AG08396 (cell line): Measurements from ENCODE around the gene C10orf120.

ENCODE experiments used
- DNase-seq: peaks from one replicate; pipeline ENCODE4 v3.0.0; 2012; ENCODE audit warnings: low spot score, mixed read lengths

Gene C10orf120

GRCh38 chr10:122703483-122704448 lies 4.1 kb upstream of the C10orf120 start:
- DNase-seq: peak; percentile 75

GRCh38 chr10:122702275-122702674 lies 2.6 kb upstream of the C10orf120 start:
- no peak for DNase-seq

GRCh38 chr10:122701652-122702051 lies 2.0 kb upstream of the C10orf120 start:
- DNase-seq: no peak

GRCh38 chr10:122696687-122697086 lies 3.0 kb downstream of the C10orf120 start:
- DNase-seq: no peak

GRCh38 chr10:122692744-122693143 lies 6.9 kb downstream of the C10orf120 start:
- no peak for DNase-seq

- no peak for DNase-seq
These were observed 10.4 kb downstream of the C10orf120 start for GRCh38 chr10:122689146-122689820.

- DNase-seq: no peak
These were observed 11.2 kb downstream of the C10orf120 start for GRCh38 chr10:122688293-122688989.

- no peak for DNase-seq
These were observed 17.1 kb downstream of the C10orf120 start for GRCh38 chr10:122682522-122682921.

GRCh38 chr10:122678266-122678665 lies 21.4 kb downstream of the C10orf120 start:
- no peak for DNase-seq

GRCh38 chr10:122675278-122675677 lies 24.4 kb downstream of the C10orf120 start:
- no peak for DNase-seq

GRCh38 chr10:122674781-122675180 lies 24.9 kb downstream of the C10orf120 start:
- no peak for DNase-seq

- no peak for DNase-seq
These were observed 25.9 kb downstream of the C10orf120 start for GRCh38 chr10:122673731-122674130.

GRCh38 chr10:122673269-122673668 lies 26.4 kb downstream of the C10orf120 start:
- no peak for DNase-seq

GRCh38 chr10:122672655-122673054 lies 27.0 kb downstream of the C10orf120 start:
- DNase-seq: no peak

GRCh38 chr10:122671355-122671754 lies 28.3 kb downstream of the C10orf120 start:
- DNase-seq: no peak

- no peak for DNase-seq
These were observed 29.8 kb downstream of the C10orf120 start for GRCh38 chr10:122669842-122670241.

GRCh38 chr10:122669045-122669444 lies 30.6 kb downstream of the C10orf120 start:
- DNase-seq: no peak

GRCh38 chr10:122665946-122666345 lies 33.7 kb downstream of the C10orf120 start:
- DNase-seq: no peak

- no peak for DNase-seq
These were observed 34.3 kb downstream of the C10orf120 start for GRCh38 chr10:122665329-122665860.

GRCh38 chr10:122664501-122664900 lies 35.1 kb downstream of the C10orf120 start:
- DNase-seq: no peak

- DNase-seq: no peak
These were observed 36.0 kb downstream of the C10orf120 start for GRCh38 chr10:122663516-122664130.

GRCh38 chr10:122662231-122662630 lies 37.4 kb downstream of the C10orf120 start:
- no peak for DNase-seq
